ENCODE data around the gene CCNL1.

- TF ChIP-seq CTCF (IDR thresholded peaks at IDR 0.05; ENCODE audit: insufficient read depth, low read length) = no peak
- no peak for TF ChIP-seq POLR2AphosphoS5 (IDR thresholded peaks at IDR 0.05; ENCODE audit: low read depth)
- TF ChIP-seq REST (IDR thresholded peaks at IDR 0.05; ENCODE audit: insufficient replicate concordance, low read depth) = no peak
Measured at GRCh38 chr3:157175691-157176507, 16.0 kb upstream of the CCNL1 start.
